HG02852 (cell line): ENCODE measurements around the gene WIPI1.

ENCODE experiments used
- ATAC-seq: cut with Tn5 transposase; IDR thresholded peaks from one replicate; pipeline ENCODE4 v1.9.1; 2021; ENCODE audit warnings: mild to moderate bottlenecking, moderate library complexity; ENCODE audit not compliant: unreplicated experiment

The WIPI1 gene

DNA sequence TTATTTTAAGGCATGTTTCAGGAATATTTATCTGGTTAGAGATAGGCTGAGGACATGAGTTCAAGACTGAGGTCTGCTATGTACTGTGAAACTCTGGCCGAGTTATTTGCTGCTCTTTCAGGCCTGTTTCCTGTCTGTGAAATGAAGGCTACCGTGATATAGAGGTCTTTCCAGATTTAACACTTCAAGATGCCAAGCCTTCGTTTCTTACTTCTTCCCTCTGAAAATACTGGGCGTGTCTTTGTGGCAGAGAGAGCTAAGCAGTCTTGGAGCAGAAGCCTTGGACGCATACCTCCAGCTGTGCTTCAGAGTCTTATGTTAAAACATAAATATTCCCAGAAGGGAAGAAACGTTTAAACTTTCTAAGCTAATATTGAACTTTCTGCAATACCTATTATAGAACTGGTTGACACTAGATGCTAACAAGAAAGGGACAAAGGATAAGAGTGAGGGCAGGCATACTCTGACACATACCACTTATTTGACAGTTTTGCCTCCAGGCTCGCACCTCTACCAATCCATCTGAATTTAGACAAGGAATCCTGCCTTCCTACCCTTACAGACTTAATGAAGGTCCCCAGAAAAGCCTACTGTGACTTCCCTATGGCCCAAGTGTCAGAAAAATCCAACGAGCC is 17.5 kb downstream of the WIPI1 start:
- ATAC-seq = no peak

DNA sequence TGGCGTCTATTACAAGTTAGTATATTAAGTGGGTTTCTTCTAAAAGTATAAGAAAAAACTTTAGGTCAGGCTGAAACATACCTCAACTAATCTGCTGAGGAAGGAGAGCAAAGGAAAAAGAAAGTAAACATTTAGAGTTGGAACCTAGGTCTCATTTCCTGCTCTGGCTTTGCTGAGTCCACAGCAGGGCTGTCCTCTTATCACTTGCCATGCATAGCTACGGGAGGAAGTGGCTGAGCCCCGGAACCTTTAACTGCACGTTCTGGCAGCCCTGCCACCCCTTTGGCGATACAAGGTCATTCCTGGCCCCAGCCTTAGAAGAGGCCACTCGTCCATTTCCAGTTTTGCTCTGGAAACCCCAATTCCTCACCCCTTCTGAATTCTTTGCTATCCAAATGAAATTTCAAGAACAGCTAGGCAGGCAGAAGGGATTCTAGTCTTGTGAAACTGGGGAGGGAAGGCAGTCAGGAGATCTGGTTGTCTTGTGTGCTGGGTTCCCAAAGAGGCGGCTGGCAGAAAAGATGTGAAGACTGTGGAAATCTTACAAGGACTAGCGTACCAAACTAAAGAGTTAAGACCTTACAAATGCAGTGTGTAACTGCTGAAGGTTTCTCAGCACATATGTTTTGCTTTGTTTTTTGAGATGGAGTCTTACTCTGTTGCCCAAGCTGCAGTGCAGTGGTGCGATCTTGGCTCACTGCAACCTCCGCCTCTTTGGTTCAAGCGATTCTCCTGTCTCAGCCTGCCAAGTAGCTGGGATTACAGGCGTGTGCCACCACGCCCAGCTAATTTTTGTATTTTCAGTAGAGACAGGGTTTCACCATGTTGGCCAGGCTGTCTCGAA is 19.1 kb downstream of the WIPI1 start:
- no peak for ATAC-seq

DNA sequence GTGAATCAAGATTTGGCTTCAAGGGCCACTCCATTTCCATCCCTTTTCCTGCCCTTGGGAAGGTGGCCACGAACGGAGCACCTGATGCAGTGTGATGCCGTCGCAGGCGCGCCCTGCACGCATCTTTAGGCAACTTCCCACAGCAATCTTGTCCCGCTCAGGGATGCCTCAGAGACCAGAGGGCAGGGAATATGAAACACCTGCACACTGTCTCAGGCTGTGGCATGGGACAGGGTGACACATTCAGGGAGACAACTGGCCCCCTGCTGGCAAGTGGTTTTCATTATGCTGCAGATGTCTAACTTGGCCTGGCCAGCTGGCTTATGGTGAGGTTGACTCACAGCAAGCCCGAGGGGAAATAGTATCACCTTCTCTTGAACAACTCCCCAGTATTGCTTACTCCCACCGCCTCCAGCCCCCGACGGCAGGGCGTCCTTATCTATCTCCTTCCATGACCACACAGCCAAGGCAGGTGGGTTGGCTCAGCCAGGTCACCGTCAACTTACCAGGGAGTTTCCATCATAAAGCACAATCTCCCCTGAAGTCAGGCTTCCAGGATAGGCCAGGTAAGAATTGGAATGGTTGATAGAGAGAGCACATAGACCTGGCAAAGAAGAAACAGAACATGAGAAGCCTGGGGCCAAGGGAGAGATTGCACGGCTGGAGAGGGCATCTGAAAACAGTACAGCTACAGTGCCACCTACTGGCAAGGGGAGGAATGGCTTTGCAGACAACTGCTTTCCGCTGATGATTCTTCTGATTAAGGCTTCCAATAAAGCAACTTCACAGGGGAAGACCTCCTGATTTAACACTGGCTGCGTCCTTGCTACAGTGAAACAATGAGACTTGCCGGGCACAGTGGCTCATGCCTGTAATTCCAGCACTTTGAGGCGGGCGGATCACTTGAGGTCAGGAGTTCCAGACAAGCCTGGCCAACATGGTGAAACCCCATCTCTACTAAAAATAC is 21.1 kb downstream of the WIPI1 start:
- peak; percentile 44 for ATAC-seq

DNA sequence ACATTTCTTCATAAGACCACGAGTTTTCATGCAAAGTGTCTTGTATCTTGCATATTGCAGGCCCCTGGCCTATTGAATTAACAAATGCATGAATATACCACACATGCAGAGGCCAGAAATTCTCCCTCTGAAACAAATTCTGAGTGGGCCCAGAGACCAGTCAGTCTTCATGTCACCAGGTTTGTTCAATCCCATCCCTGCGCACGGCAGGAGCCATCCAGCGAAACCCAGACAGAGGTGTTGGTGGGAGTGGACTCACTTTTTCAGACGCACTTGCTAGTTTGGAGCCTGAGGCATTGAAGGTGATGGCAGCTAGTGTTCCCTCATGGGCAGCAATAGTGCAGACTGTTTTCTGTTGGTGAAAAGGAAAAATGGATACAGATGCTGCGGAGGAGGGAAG is 21.9 kb downstream of the WIPI1 start:
- no peak for ATAC-seq

DNA sequence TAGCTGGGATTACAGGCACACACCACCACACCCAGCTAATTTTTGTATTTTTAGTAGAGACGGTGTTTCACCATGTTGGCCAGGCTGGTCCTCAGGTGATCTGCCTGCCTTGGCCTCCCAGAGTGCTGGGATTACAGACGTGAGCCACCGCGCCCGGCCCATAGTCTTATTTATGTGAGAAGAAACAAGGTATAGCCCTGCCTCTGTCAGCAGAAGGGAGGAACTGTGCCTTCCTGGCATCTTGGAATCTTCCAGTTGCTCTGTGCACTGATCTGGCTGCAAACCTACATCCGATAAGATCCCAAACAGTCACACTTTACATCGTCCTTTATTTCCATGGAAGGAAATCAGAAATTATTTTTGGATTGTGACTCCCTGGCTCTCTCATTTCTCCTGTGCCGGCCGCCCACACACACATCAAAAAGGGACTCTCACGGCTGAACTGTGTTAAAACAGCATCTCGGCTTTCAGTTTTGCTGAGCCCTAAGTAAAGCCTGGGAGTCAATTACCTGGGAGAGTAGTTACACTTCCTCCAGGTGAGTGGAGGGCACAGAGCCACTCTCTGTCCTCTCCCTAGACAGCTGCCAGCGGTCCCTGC is 23.3 kb downstream of the WIPI1 start:
- no peak for ATAC-seq

DNA sequence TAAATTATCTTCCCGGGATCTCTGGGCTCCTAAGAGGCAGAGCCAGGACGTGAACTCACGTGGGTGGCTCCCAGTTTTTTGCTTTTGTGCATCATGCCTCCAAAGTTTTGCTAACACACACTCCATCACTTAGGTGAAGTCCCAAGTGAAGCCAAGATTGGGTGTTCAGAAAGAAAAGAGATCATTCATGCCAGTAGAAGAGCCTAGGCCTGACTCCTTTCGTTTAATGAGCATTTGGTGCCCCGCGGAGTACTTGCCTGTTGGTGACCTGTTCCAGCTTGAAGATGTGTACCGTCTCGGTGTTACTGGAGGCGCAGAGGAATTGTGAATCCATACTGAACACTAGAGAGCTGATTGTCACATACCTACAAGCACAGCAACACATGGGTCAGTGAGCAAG is 24.1 kb downstream of the WIPI1 start:
- no peak for ATAC-seq

DNA sequence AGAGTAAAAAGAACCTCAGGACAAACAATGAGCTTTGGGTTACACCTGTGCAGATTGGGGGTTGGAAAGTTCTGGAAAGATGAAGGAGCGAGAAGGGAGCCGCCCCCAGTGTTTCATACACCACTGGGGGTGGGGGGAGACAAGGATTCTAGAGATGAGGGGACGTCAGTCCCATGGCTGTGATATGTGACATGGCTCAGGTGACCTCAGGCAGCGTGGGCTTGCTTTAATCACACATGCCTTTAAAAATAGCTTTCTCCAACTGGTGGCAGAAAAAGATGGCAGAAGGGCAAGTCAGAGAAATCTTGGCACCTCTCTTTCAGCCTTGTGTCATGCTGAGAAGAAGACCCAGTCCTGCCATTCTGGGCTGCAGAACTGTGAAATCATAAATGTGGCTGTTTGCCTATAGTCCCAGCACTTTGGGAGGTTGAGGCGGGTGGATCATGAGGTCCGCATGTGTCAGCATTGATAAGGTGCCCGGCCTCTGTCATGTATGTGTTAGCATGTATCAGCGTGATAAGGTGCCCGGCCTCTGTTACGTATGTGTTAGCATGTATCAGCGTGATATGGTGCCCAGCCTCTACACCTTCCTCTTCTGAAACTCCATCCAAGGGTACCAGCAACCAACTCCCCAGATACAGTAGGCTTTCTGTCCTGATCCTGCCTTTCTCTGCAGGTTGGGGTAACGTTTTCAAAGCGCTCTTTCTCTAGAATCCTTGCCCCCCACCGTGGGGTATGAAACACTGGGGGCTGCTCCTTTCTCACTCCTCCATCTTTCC is 25.0 kb downstream of the WIPI1 start:
- ATAC-seq = no peak

DNA sequence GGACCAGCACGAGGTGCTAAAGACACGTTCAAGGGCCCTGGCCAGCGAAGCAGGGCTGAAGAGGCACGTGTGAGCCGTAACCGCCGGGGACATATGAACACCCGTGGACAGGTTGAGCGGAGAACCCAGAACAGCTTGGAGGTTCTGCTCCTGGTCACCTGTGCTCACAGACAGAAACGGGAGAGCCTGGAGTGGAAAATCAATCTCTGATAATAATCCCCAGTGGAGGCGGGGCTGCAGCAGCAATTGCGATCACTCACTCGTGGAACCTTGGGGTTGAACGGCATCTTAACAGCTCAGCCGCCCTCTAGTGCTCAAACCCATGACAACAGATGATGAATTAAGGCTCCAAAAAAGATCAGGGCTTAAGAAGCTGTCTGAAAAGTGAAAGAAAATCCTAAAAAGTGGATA is 25.6 kb downstream of the WIPI1 start:
- ATAC-seq = no peak

DNA sequence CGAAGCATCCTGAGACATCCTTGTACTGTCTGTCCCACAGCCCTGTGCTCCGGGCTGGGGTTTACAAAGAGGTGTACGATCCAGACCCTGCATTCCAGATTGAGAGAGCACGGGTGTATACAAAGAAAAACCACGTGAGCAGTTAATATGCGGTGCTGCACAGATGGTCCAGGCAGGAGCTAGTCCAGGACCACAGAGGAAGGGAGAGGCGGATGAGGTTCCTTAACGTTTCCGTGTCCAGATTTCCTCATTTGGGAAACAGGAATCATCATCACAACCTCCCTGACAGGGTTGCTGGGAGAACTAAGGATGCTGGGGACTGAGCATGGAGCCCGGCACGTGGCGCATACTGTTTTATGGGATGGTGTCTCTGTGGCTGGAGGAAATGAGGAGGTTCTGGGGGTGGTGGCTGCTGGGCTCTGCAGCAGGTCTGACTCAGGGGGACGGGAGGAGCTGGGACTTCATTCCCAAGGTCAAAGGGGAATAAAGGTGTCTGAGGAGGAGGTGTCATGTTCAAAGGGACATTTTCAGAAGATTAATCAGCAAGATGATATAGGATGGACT is 26.2 kb downstream of the WIPI1 start:
- ATAC-seq = no peak

DNA sequence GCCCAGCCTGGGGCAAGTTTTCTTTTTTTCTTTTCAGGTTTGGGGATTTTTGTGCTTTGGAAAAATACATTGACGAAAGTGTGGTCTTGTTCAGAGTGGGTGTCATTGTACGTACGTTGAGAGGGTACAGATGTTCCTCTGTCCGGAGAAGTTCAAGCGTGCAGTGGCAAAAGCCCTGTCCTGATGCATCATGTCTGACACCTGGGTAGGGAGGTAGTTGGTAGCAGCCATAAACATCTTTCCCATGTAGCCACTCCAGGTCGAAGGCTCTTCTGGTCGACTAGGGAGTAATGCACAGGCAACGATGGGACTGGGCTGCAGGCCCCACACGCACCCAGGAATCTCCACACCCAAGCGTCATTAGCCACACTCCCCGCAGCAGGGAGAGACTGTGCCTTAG is 27.4 kb downstream of the WIPI1 start:
- ATAC-seq = no peak

DNA sequence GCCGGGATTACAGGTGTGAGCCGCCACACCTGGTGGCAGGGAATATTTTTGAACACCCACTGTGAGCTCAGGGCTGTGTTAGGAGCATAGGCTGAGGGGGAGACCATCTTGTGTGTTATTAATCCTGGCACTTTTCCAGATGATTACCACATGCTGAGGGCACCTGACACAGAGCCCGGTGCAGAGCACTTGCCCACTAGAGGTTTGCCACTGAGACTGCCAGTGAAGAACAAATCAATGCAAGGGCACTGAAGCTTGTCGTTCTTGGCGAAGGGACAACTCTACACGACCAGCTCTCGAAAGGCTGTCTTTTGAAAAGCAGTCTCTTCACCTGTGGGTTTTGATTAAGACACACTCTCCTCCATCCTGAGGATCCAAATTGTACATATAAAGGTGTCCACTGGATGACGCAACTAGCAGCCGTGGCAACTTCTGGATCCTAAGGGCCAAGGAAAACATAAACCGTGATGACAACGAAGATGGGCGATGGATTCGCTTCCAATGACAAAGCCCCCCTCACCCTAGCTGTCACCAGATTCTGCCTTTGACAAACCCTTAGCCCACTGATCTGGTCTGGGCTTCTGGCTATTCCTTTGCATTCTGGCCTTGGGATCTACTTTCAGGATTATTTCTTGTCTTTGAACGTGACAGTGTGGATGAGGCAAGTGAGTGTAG is 28.7 kb downstream of the WIPI1 start:
- ATAC-seq = no peak

DNA sequence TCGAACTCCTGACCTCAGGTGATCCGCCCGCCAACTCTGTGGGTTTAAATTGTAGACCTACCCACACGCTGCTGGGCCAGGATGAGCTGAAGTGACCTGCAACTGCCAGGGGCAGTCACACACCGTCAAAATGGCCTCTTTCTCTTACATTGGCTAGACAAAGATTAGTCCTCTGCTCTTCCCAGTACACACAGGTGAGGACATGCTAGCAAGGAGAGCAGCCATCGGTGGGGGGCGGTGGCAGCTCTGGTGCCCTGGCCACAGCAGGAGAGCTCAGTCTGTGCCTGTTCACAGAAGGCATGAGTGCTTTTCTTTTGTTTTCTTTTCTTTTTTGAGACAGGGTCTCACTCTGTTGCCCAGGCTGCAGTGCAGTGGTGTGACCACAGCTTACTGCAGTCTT is 29.7 kb downstream of the WIPI1 start:
- no peak for ATAC-seq

DNA sequence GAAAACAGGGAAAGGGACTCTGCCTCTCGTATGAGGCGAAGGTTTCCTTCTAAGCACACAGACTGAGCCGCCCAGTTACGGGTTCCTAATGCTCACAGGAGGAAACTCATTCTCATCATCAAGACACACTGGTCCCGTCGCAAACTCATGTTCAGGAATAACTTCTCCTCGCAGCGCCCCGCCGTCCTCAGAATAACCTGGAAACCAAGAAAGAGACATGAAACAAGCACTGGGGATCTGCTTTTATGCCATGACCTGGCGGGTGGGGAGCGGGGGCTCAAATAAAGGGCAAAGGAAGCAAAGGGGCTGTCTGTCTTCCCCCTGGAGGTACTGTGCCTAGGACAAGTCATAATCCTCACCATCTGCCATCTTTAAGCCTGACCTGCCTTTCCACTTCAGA is 31.3 kb downstream of the WIPI1 start:
- no peak for ATAC-seq

DNA sequence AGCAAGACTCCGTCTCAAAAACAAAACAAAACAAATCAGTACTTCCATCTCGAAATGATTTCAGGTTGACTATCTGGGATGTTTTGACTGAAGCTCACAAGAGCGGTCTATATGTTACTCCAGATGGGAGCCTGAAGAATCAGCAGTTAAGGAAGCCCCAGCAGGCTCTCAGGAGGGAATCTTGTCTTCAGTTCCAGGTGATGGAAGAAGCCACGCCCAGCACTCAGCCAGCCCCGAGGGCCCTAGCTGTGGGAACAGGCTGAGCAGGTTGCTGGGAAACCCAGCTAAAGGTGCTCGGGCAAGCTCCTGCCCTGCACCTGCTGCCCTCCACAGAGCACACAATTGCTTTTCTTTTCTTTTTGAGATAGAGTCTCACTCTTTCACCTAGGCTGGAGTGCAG is 32.4 kb downstream of the WIPI1 start:
- no peak for ATAC-seq

DNA sequence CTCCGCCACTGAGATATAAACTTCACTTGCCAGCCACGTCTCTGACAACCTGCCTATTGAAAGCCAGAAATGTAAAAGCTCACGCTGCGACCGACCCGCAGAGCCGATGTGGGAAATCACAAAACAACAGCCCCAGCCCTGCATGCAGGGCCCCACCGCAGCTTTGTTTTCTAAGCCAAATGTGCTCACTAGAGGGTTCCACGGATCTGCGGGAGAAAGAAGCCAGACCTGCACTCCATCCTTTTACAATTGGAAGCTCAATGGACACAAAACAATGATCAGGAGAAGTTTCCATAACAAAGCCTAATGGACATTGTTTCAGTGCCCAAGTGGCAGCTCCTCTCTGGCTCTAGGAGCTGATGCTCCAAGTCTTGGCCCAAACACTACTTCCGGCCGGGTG is 33.1 kb downstream of the WIPI1 start:
- no peak for ATAC-seq

DNA sequence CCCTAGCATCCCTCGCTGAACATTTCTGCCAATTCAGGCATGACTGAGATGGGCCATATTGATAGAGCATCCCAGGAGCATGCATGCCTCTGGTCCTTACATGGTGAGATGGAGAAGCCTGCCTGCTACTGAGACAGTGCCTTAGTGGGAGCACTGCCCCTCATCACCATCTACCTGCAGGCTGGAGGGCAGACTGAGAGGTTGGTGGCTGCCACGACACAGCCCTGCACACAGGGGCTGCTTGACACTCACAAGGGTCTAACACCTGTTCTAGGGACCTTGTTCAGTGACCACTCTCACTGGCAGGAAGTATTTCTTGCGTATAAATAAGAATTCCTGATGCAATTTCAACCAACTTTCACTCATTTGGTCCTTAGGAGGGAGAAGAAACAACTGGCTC is 34.0 kb downstream of the WIPI1 start:
- ATAC-seq = no peak

DNA sequence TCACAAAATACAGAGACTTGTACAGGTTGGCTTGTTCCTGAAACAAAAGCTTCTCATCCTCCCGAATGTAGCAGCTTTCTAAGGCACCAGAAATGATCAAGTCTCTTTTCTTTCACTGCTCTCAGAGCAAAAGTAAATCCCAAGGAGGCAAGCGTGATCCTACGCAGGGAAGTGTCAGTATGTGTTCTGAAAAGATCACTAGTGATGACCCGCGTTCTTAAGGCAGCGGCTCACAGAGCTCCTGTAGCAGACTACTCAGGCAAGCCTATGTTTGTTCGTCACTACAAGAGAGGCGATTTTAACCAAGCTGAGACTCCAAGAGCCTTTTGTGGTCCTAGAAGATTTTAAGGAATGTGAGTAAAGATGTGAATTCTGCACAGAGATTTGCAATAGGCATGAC is 34.5 kb downstream of the WIPI1 start:
- ATAC-seq = no peak

DNA sequence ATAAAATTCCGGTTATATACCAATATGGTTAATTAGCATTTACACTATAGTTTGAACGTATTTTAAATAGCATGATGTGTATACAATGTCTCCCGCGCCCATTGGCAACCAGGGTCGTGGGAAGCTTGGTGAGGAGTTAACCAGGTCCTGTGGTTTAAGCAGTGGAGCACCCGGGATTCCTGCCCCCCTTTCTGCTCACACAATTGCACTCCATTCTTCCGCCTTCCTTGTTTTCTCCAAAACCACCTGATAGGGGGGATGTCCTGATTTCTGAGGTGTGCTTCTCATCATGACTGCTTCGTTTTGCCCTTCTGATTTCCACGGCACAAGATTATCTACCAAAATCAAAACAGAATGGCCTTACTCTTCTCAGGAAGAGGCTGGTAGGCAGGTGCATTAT is 35.8 kb downstream of the WIPI1 start:
- ATAC-seq = no peak

DNA sequence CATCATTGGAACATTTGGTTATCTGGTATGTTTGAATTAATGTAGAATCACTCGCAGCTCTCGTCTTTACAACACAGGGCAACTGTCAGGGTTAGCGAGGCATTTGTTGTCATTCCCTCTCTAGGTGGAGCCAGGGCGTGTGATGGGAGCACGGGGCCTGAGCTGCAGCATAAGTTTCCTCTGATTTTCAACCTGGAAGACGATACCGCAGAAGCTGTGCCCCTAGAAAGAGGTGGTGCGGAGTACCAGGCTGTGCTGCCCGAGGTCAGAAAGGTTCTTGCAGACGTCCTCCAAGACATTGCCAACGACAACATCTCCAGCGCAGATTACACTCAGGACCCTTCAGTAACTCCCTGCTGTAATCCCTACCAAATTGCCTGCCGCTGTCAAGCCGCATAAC is 37.2 kb downstream of the WIPI1 start:
- no peak for ATAC-seq
